GM12891 (cell line): ENCODE data around the gene PDE4A.

Experiments
- POLR2A ChIP-seq: IDR thresholded peaks from 2 replicates; pipeline ENCODE4 v1.6.1; 2011; ENCODE audit warnings: low read depth, low read length, control low read depth
- POLR2AphosphoS5 ChIP-seq: IDR thresholded peaks from 2 replicates; pipeline ENCODE4 v1.6.1; 2011; ENCODE audit warnings: low read depth, low read length, control low read depth
- POU2F2 ChIP-seq: IDR thresholded peaks from 2 replicates; pipeline ENCODE4 v1.6.1; 2011; ENCODE audit warnings: low read depth, mild to moderate bottlenecking, control low read depth, low read length, moderate library complexity
- TAF1 ChIP-seq: IDR thresholded peaks from 2 replicates; pipeline ENCODE4 v1.6.1; 2011; ENCODE audit warnings: low read depth, low read length, control low read depth

DNA sequence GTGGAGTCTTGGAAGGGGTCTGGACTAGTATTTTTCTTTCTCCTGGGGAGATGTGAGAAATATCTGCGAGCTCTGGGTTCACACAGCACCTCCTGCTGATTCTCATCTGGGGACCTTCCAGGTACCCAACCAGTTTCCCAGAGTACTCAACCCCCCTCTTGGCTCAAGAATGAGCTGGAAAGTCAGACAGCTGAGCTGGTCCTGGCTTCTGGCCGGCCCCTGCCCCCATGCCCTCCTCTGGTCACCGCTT, 2.2 kb upstream of the PDE4A start:
- no peak for TF ChIP-seq POLR2AphosphoS5
- TF ChIP-seq POLR2A: no peak
- TF ChIP-seq TAF1: no peak
- no peak for TF ChIP-seq POU2F2
